Large intestine (tissue), 3 donors: Measurements from ENCODE around the gene FAM53A. TPM values are rescaled to one million over a fixed set of nuclear protein-coding genes. Genes with fewer than 3 reads are reported as not detected.

Source experiments
- DNase-seq, 2 donors: peaks; one replicate each; pipeline versions ENCODE4 v3.0.0 to v3.0.0-alpha.2; 2013
- H3K27ac ChIP-seq: one replicate; pipeline ENCODE4 v1.5.1; 2013; ENCODE audit warnings: low read length
- H3K27me3 ChIP-seq: 2 replicates; pipeline ENCODE4 v1.6.1; 2013; ENCODE audit warnings: low read length; ENCODE audit not compliant: control insufficient read depth, insufficient read depth
- H3K36me3 ChIP-seq: 2 replicates; pipeline ENCODE4 v1.6.1; 2013; ENCODE audit warnings: low read length; ENCODE audit not compliant: control insufficient read depth, insufficient read depth
- H3K4me1 ChIP-seq: one replicate; pipeline ENCODE4 v1.6.1; 2013; ENCODE audit warnings: low read length; ENCODE audit not compliant: control insufficient read depth, insufficient read depth
- H3K4me3 ChIP-seq: one replicate; pipeline ENCODE4 v1.5.1; 2013; ENCODE audit warnings: low read length
- H3K9me3 ChIP-seq: one replicate; pipeline ENCODE4 v1.6.1; 2013; ENCODE audit warnings: mild to moderate bottlenecking, low read depth, low read length, moderate library complexity; ENCODE audit not compliant: control insufficient read depth
- WGBS: methylation state at CpG from one replicate; pipeline ENCODE4 v1.1.5; 2013; ENCODE audit warnings: low lambda C conversion rate; ENCODE audit not compliant: insufficient coverage; 5-methylcytosine and 5-hydroxymethylcytosine counted together
- polyA plus RNA-seq: library from polyadenylated mRNA; unstranded; fragments of 120-200 nt; gene quantifications from one replicate; pipeline ENCODE4 v1.2.1, GENCODE V29; 2013

Gene FAM53A
- polyA plus RNA-seq, 1 donor = 0.84 TPM

- Histone ChIP-seq H3K4me1 (no peaks in the 10 kb centered on the region), H3K9me3 (peaks cover 5% of the 10 kb centered on the region), H3K27ac (no peak overlapping the region), H3K27me3 (peaks cover 3% of the 10 kb centered on the region), H3K4me3 (no peak overlapping the region), H3K36me3 (no peaks in the 10 kb centered on the region)
- peak in 1 of 2 donors; percentile 20 for DNase-seq
- WGBS = no CpG with 5 or more reads among the region's 25 CpGs
Observed at GRCh38 chr4:1628892-1629698, 55.0 kb downstream of the FAM53A start.

DNA sequence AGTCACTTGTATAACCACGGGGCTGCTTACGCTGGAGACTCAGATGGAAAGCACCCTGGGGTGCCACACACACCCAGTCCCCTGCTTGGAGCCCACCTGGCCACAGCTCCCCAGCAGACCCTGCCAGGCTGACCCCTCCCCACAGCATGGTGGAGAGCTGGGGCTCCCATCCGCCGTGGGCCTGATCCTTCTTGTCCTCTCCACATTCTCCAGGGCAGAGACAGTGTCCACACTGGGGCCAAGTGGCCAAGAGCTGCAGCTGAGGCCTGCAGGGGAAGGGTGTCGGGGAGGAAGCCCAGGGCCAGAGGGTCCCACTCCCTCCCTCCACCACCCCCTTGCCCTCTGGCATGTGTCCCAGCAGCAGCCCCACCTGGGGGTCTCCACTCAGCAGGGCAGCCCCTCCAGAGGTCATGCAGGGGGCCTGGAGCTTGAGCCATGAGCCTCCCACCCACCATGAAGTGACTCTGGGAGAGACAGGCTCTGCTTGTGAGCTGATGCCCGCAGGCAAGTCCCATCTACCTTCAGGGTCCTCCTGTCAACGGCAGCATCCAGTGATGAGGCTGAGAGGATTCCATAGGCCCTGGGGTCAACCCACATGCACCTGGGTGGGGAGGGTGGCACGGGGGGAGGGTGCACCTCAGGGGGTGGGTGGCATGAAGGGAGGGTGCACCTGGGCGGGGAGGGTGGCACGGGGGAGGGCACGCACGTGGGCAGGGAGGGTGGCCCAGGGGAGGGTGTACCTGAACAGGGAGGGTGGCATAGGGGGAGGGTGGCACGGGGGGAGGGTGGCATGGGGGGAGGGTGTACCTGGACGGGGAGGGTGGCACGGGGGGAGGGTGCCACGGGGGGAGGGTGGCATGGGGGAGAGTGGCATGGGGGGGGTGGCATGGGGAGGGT is 56.4 kb downstream of the FAM53A start:
- Histone ChIP-seq H3K27ac (no peak overlapping the region), H3K4me1 (no peaks in the 10 kb centered on the region), H3K4me3 (no peak overlapping the region), H3K9me3 (peaks cover 5% of the 10 kb centered on the region), H3K36me3 (no peaks in the 10 kb centered on the region), H3K27me3 (no peaks in the 10 kb centered on the region)
- DNase-seq = no peak
- WGBS = no CpG with 5 or more reads among the region's 16 CpGs

GRCh38 chr4:1626941-1627340 is 57.2 kb downstream of the FAM53A start:
- Histone ChIP-seq H3K4me1 (no peaks in the 10 kb centered on the region), H3K27me3 (no peaks in the 10 kb centered on the region), H3K9me3 (peaks cover 8% of the 10 kb centered on the region), H3K36me3 (no peaks in the 10 kb centered on the region), H3K27ac (no peak overlapping the region), H3K4me3 (no peak overlapping the region)
- WGBS = no CpG with 5 or more reads among the region's 9 CpGs
- DNase-seq = no peak

GRCh38 chr4:1626151-1626550 is 58.0 kb downstream of the FAM53A start:
- no peak for DNase-seq
- no CpG with 5 or more reads among the region's 16 CpGs for WGBS

DNA sequence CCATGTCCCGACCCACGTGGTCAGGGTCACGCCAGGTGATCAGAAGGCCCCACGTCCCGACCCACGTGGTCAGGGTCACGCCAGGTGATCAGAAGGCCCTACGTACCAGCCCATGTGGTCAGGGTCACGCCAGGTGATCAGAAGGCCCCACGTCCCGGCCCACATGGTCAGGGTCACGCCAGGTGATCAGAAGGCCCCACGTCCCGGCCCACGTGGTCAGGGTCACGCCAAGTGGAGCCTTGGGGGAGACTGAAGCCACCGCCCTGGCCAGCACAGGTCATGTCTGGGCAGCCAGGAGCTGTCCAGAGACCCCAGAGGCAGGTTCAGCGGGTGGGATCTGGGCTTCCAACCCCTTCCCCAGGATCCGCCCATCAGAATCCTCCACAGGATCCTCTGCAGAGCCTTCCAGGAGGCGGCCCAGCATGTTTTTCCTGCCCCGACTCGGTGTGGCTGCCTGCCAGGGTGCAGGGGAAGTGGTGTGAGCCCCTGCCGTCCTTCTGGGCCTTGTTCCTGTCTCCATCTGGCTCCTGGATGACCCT is 58.4 kb downstream of the FAM53A start:
- Histone ChIP-seq H3K36me3 (no peaks in the 10 kb centered on the region), H3K27ac (no peak overlapping the region), H3K4me1 (no peaks in the 10 kb centered on the region), H3K9me3 (peaks cover 8% of the 10 kb centered on the region), H3K27me3 (no peaks in the 10 kb centered on the region), H3K4me3 (no peak overlapping the region)
- no CpG with 5 or more reads among the region's 23 CpGs for WGBS
- DNase-seq = no peak

More at GRCh38 chr4:1626151-1626550, 58.0 kb downstream of the FAM53A start:
- Histone ChIP-seq H3K4me1 (no peaks in the 10 kb centered on the region), H3K4me3 (no peak overlapping the region), H3K27me3 (no peaks in the 10 kb centered on the region), H3K27ac (no peak overlapping the region), H3K9me3 (peaks cover 8% of the 10 kb centered on the region), H3K36me3 (no peaks in the 10 kb centered on the region)

DNA sequence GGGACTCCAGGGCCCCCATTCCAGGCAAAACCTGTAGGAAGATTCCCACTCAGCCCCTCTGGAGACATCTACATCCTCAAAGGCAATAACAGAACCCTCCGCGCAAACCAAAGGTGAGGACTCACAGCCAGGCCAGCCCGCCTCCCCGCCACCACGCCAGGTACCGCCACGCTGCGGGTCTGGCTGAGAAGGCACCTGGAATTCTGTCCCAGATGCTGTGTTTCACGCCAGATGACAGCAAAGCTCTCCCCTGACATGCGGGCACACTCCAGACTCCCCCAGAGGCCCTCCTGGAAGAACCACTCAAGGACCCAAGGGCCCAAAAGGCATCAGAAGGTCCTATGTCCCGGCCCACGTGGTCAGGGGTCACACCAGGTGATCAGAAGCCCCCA is 59.6 kb downstream of the FAM53A start:
- no peak overlapping the region for H3K4me3 ChIP-seq
- no peaks in the 10 kb centered on the region for H3K27me3 ChIP-seq
- no peaks in the 10 kb centered on the region for H3K4me1 ChIP-seq
- no CpG with 5 or more reads among the region's 12 CpGs for WGBS
- H3K9me3 ChIP-seq = peaks cover 8% of the 10 kb centered on the region
- DNase-seq = no peak
- H3K36me3 ChIP-seq = no peaks in the 10 kb centered on the region
- H3K27ac ChIP-seq = no peak overlapping the region

DNA sequence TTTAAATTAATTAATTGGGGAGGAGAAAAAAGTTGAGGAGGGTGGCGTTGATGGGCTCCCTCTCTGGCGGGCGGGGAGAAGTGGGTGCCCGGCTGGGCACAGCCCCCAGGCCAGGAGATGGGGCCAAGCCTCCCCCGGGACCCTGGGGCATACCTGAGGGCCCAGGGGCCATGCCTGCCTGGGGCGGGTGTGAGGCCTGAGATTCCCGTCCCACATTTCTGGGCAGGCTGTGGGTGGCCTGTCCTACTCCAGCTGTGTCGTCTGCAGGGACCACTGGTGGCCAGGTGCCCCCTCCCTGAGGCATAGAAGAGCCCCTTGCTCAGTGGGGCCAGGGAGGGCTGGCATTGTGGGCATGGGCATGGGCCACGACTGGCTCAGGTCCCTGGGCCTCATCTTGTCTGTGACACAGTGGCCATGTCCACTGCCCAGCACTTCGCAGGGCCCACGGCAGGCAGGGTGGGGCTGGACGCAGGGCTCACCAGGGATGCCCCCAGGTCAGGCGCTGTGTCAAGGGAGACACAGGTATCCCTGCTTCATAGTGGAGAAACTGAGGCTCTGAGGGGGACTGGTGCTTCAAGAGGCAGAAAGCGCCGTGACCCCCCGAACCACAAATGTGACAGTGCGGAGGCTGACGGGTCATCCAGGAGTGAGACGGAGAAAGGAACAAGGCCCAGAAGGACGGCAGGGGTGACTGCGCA is 60.1 kb downstream of the FAM53A start:
- H3K27me3 ChIP-seq = no peaks in the 10 kb centered on the region
- H3K9me3 ChIP-seq = peaks cover 8% of the 10 kb centered on the region
- H3K36me3 ChIP-seq = no peaks in the 10 kb centered on the region
- H3K4me3 ChIP-seq = no peak overlapping the region
- no peak overlapping the region for H3K27ac ChIP-seq
- no peak for DNase-seq
- no CpG with 5 or more reads among the region's 21 CpGs for WGBS
- H3K4me1 ChIP-seq = no peaks in the 10 kb centered on the region

DNA sequence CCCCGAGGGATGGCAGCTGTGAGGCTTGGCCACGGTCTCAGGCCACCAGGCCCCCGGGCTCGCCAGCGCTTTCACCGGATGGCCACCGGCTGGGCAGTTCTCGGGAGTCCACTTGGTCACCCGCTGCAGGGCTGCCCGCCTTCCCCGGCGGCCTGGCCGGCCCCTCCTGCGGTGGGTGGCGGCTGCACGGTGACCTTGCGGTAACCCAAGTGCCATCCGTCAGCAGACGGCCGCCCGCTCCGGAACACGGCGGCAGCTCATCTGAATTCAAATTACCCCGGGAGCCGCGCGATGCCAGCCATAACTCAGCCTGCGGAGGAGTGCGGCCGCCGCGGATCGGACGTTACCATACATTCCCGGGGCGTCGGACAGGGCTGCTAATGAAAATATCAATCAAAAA is 60.7 kb downstream of the FAM53A start:
- no peak for DNase-seq
- H3K27ac ChIP-seq = no peak overlapping the region
- H3K4me1 ChIP-seq = no peaks in the 10 kb centered on the region
- no peaks in the 10 kb centered on the region for H3K27me3 ChIP-seq
- H3K9me3 ChIP-seq = peaks cover 8% of the 10 kb centered on the region
- H3K36me3 ChIP-seq = no peaks in the 10 kb centered on the region
- WGBS = no CpG with 5 or more reads among the region's 38 CpGs
- no peak overlapping the region for H3K4me3 ChIP-seq

DNA sequence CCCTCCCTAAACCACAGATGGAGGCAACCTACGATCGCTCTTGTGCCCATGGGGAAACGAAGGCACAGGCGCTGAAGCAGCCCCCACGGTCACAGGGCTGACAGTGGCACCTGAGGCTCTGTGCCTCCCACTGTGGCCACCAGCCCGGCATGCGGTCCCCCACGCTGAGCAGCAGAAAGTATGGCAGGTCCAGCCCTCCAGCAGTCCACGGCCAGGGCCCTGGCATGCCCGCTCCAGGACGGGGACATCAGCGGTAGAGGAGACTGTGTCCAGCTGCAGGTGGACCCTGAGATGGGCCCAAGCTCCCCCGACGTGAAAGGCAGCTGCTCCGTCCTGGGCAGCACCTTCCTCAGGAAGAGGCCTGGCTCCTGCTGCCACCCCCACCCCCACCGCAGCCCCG is 61.2 kb downstream of the FAM53A start:
- H3K4me3 ChIP-seq = no peak overlapping the region
- no CpG with 5 or more reads among the region's 17 CpGs for WGBS
- H3K4me1 ChIP-seq = no peaks in the 10 kb centered on the region
- no peak overlapping the region for H3K27ac ChIP-seq
- H3K36me3 ChIP-seq = no peaks in the 10 kb centered on the region
- peaks cover 10% of the 10 kb centered on the region for H3K9me3 ChIP-seq
- no peaks in the 10 kb centered on the region for H3K27me3 ChIP-seq
- no peak for DNase-seq

DNA sequence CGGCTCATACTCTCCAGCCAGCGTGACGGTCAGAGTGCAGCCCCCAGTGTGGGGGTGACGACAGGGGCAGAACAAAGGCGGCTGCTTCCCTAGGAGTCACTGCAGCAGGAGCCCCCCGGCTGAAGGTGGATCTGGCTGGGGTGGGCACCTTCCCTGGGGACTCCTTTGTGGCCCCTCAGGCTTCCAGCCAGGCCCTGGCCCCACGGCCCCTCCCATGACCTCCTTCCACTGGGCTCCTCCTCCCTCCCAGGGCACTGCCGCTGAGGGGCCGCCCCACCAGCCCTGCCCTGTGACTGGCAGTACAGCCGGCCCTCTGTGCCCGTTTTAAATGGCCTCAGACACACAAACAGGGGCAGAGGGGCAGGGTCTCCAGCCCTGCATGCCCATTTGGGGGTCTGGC is 61.9 kb downstream of the FAM53A start:
- Histone ChIP-seq H3K27me3 (no peaks in the 10 kb centered on the region), H3K36me3 (no peaks in the 10 kb centered on the region), H3K4me1 (no peaks in the 10 kb centered on the region), H3K27ac (no peak overlapping the region), H3K9me3 (peaks cover 14% of the 10 kb centered on the region), H3K4me3 (no peak overlapping the region)
- no peak for DNase-seq
- no CpG with 5 or more reads among the region's 11 CpGs for WGBS
